NCI-H460 (cell line): ENCODE measurements around the gene GPR156. TPM values are rescaled to one million over a fixed set of nuclear protein-coding genes. Genes with fewer than 3 reads are reported as not detected.
"Not testable (repeated sequence)": the region's sequence is repeated elsewhere in the genome, so short reads cannot be mapped to it uniquely, and the experiment has no call there.

Experiments used
- DNase-seq: peaks from one replicate; pipeline ENCODE4 v3.0.0-alpha.2; 2016; ENCODE audit warnings: low read depth; ENCODE audit errors: extremely low read depth
- total RNA-seq: library from RNA; depleted of rRNA; stranded (reverse); fragments of >200 nt; shearing (Covaris generic); gene quantifications from 2 replicates; pipeline ENCODE4 v1.2.3, GENCODE V29; 2014

GPR156 gene
- total RNA-seq, 1 experiment from 2014 or later = 0.40 TPM

- DNase-seq = no peak
Observed at GRCh38 chr3:120163816-120164215, 121.2 kb downstream of the GPR156 start.

- no peak for DNase-seq
Observed at GRCh38 chr3:120163026-120163425, 122.0 kb downstream of the GPR156 start.

GRCh38 chr3:120162400-120162799, 122.6 kb downstream of the GPR156 start:
- no peak for DNase-seq

GRCh38 chr3:120161902-120162301, 123.1 kb downstream of the GPR156 start:
- DNase-seq = no peak

GRCh38 chr3:120160050-120160449, 125.0 kb downstream of the GPR156 start:
- DNase-seq = peak; percentile 95

- DNase-seq = no peak
Observed at GRCh38 chr3:120157681-120158080, 127.3 kb downstream of the GPR156 start.

- DNase-seq = no peak
Observed at GRCh38 chr3:120157113-120157512, 127.9 kb downstream of the GPR156 start.

GRCh38 chr3:120156699-120157098, 128.3 kb downstream of the GPR156 start:
- DNase-seq = no peak

GRCh38 chr3:120155694-120156093, 129.3 kb downstream of the GPR156 start:
- DNase-seq = not testable (repeated sequence)

GRCh38 chr3:120155108-120155507, 129.9 kb downstream of the GPR156 start:
- DNase-seq = no peak

- no peak for DNase-seq
Observed at GRCh38 chr3:120153294-120153693, 131.7 kb downstream of the GPR156 start.

GRCh38 chr3:120151791-120152190, 133.2 kb downstream of the GPR156 start:
- no peak for DNase-seq

GRCh38 chr3:120148187-120148949, 136.7 kb downstream of the GPR156 start:
- no peak for DNase-seq

GRCh38 chr3:120147072-120147871, 137.8 kb downstream of the GPR156 start:
- no peak for DNase-seq

- DNase-seq = peak; percentile 66
Observed at GRCh38 chr3:120145542-120146285, 139.3 kb downstream of the GPR156 start.

GRCh38 chr3:120144267-120144666, 140.8 kb downstream of the GPR156 start:
- DNase-seq = no peak

- DNase-seq = no peak
Observed at GRCh38 chr3:120143676-120144075, 141.3 kb downstream of the GPR156 start.

GRCh38 chr3:120142236-120142635, 142.8 kb downstream of the GPR156 start:
- no peak for DNase-seq

- no peak for DNase-seq
Observed at GRCh38 chr3:120140098-120140742, 144.8 kb downstream of the GPR156 start.

- no peak for DNase-seq
Observed at GRCh38 chr3:120139140-120139539, 145.9 kb downstream of the GPR156 start.

- DNase-seq = no peak
Observed at GRCh38 chr3:120137548-120137947, 147.5 kb downstream of the GPR156 start.
